GM12878 (cell line): ENCODE measurements around the gene CD58. TPM values are rescaled to one million over a fixed set of nuclear protein-coding genes. Genes with fewer than 3 reads are reported as not detected.

Source experiments
- ASH2L ChIP-seq: fragments of 300-600, 200-600 bp; sonication (generic); IDR thresholded peaks from 2 replicates; pipeline ENCODE4 v1.6.1; 2017; ENCODE audit warnings: low read depth, mild to moderate bottlenecking, borderline replicate concordance
- ATF2 ChIP-seq: IDR thresholded peaks from 2 replicates; pipeline ENCODE4 v1.6.1; 2012; ENCODE audit warnings: low read length, inconsistent platforms
- BCLAF1 ChIP-seq: fragments of 450-650 bp; IDR thresholded peaks from 2 replicates; pipeline ENCODE4 v1.6.1; 2017; ENCODE audit warnings: antibody characterized with exemption, mild to moderate bottlenecking, moderate library complexity
- CBX5 ChIP-seq: sonication (generic); IDR thresholded peaks from 2 replicates; pipeline ENCODE4 v1.6.1; 2016; ENCODE audit warnings: low read depth, moderate library complexity, mild to moderate bottlenecking, inconsistent platforms
- CREM ChIP-seq: IDR thresholded peaks from 2 replicates; pipeline ENCODE4 v1.6.1; 2014; ENCODE audit warnings: antibody characterized with exemption, low read depth
- JUNB ChIP-seq: IDR thresholded peaks from 2 replicates; pipeline ENCODE4 v1.6.1; 2016; ENCODE audit warnings: antibody characterized with exemption, mild to moderate bottlenecking
- MYB ChIP-seq: fragments of 150-350 bp; IDR thresholded peaks from 2 replicates; pipeline ENCODE4 v1.6.1; 2014; ENCODE audit warnings: mild to moderate bottlenecking, low read depth, low read length, borderline replicate concordance
- NBN ChIP-seq: fragments of 450-650 bp; IDR thresholded peaks from 2 replicates; pipeline ENCODE4 v1.6.1; 2016
- NFIC ChIP-seq: IDR thresholded peaks from 2 replicates; pipeline ENCODE4 v1.6.1; 2012; ENCODE audit warnings: low read depth, mild to moderate bottlenecking, inconsistent platforms, low read length, moderate library complexity
- NFXL1 ChIP-seq: fragments of 450-650 bp; IDR thresholded peaks from 2 replicates; pipeline ENCODE4 v1.6.1; 2017; ENCODE audit warnings: antibody characterized with exemption, mild to moderate bottlenecking, borderline replicate concordance
- NFYB ChIP-seq: IDR thresholded peaks from 2 replicates; pipeline ENCODE4 v1.6.1; 2011; ENCODE audit warnings: low read depth, mild to moderate bottlenecking, low read length, improper control_type of control experiment, moderate library complexity; ENCODE audit not compliant: insufficient read depth
- NRF1 ChIP-seq: conservative IDR thresholded peaks from 2 replicates; pipeline ENCODE4 v1.6.1; 2011; ENCODE audit warnings: mild to moderate bottlenecking, low read depth, low read length, improper control_type of control experiment
- PAX8 ChIP-seq: fragments of 450-650 bp; IDR thresholded peaks from 2 replicates; pipeline ENCODE4 v1.6.1; 2017; ENCODE audit warnings: mild to moderate bottlenecking, moderate library complexity
- POLR2AphosphoS5 ChIP-seq: IDR thresholded peaks from 2 replicates; pipeline ENCODE4 v1.6.1; 2011; ENCODE audit warnings: mild to moderate bottlenecking, low read length, inconsistent platforms
- RELB ChIP-seq: fragments of 450-650 bp; IDR thresholded peaks from 2 replicates; pipeline ENCODE4 v1.6.1; 2017; ENCODE audit warnings: low read depth, mild to moderate bottlenecking, moderate library complexity
- RUNX3 ChIP-seq: IDR thresholded peaks from 2 replicates; pipeline ENCODE4 v1.6.1; 2012; ENCODE audit warnings: low read length, inconsistent platforms
- SPI1 ChIP-seq: IDR thresholded peaks from 2 replicates; pipeline ENCODE4 v1.6.1; 2011; ENCODE audit warnings: low read depth, mild to moderate bottlenecking, low read length, moderate library complexity, borderline replicate concordance; ENCODE audit not compliant: insufficient read depth
- TCF12 ChIP-seq: IDR thresholded peaks from 2 replicates; pipeline ENCODE4 v1.6.1; 2011; ENCODE audit warnings: low read depth, mild to moderate bottlenecking, low read length
- ZBTB40 ChIP-seq: fragments of 450-650 bp; IDR thresholded peaks from 2 replicates; pipeline ENCODE4 v1.6.1; 2016; ENCODE audit warnings: mild to moderate bottlenecking, moderate library complexity, borderline replicate concordance
- polyA plus RNA-seq, 11 experiments: library from polyadenylated mRNA; depleted of rRNA in 4 of 11; unstranded in 6 of 11; stranded (reverse) in 5 of 11; fragments of >200 nt; fragmentation: Nextera tagmentation in 4 of 11; fragmentation: Illumina TruSeq in 1 of 11; extraction: Ambion mirVana in 4 of 11; extraction: Trizol in 1 of 11; gene quantifications; 1 replicate in 1 of 11; 2 replicates in 10 of 11; pipeline versions ENCODE4 v1.2.1 to v1.2.3, GENCODE V29; 2011 to 2016; ENCODE audit warnings: inconsistent platforms in 2 of 11, missing spikeins in 2 of 11, low read depth in 1 of 11
- total RNA-seq, 4 experiments: library from RNA; depleted of rRNA in 3 of 4; stranded (reverse); fragments of >200 nt in 3 of 4; fragmentation: Illumina TruSeq in 1 of 4; extraction: Trizol in 1 of 4; gene quantifications; 2 replicates each; pipeline versions ENCODE4 v1.2.1 to v1.2.3, GENCODE V29; 2013 to 2021

Gene CD58
- total and polyA plus RNA-seq, 10 of the 15 experiments (the other 5 are each of a cell fraction or from before 2014, with no cell fraction given) = 70.4 to 252 (median 129) TPM

GRCh38 chr1:116560704-116561490 is 9.9 kb downstream of the CD58 start (continued):
- TF ChIP-seq CBX5 = no peak
- TF ChIP-seq NFIC = peak; percentile 76
- TF ChIP-seq NFYB = no peak
- TF ChIP-seq POLR2AphosphoS5 = peak; percentile 68; the same call in 1 of the 2 replicates
- TF ChIP-seq NRF1 = no peak
- TF ChIP-seq JUNB = no peak; the same call in none of the 2 replicates
- peak; percentile 75 for TF ChIP-seq SPI1
- peak; percentile 43; the same call in 1 of the 2 replicates for TF ChIP-seq CREM
- TF ChIP-seq NBN = no peak
- no peak for TF ChIP-seq ASH2L
- TF ChIP-seq PAX8 = no peak
- no peak for TF ChIP-seq TCF12
- no peak for TF ChIP-seq RELB
- TF ChIP-seq ZBTB40 = peak; percentile 65; the same call in 1 of the 2 replicates
- no peak for TF ChIP-seq NFXL1
- TF ChIP-seq ATF2 = peak; percentile 53
- peak; percentile 55 for TF ChIP-seq RUNX3
- no peak for TF ChIP-seq MYB
- TF ChIP-seq BCLAF1 = no peak
